ENCODE data around the gene DUOXA2.
"Not testable (repeated sequence)": the region's sequence is repeated elsewhere in the genome, so short reads cannot be mapped to it uniquely, and the experiment has no call there.

The DUOXA2 gene

DNA sequence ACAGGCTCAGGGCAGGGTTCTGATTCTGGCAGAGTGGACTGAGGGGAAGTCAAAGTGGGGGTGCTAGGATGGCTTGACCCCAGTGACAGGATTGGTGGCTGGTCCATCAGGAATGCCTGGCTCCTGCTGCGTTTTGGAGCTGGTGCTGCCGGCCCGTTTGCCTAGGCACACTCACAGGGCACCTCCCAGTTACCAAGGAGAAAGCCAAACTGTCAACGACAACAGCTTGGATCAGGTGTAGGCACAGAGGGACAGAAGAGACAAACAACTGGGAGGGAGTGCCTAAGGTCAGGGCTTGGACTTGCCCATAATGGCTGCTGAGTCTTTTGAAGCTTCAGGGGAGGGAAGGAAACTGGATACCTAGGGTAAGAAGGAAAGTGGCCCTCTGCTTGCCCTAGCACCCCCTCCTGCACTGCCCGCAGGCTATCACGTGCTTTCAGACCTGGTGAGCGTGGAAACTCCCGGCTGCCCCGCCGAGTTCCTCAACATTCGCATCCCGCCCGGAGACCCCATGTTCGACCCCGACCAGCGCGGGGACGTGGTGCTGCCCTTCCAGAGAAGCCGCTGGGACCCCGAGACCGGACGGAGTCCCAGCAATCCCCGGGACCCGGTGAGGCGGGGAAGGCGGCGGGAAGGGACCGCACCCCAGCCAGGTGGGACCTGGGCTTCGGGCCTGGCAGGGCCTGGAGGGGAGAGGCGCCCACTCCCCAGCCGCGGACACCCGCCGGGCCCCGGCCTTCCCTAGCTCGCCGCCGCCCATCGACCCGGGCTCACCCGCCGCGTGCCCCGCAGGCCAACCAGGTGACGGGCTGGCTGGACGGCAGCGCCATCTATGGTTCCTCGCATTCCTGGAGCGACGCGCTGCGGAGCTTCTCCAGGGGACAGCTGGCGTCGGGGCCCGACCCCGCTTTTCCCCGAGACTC is 20.8 kb downstream of the DUOXA2 start:
- in situ Hi-C loops (cut with MboI; ENCODE audit: low sequenced_read_pairs) = no loop called here

DNA sequence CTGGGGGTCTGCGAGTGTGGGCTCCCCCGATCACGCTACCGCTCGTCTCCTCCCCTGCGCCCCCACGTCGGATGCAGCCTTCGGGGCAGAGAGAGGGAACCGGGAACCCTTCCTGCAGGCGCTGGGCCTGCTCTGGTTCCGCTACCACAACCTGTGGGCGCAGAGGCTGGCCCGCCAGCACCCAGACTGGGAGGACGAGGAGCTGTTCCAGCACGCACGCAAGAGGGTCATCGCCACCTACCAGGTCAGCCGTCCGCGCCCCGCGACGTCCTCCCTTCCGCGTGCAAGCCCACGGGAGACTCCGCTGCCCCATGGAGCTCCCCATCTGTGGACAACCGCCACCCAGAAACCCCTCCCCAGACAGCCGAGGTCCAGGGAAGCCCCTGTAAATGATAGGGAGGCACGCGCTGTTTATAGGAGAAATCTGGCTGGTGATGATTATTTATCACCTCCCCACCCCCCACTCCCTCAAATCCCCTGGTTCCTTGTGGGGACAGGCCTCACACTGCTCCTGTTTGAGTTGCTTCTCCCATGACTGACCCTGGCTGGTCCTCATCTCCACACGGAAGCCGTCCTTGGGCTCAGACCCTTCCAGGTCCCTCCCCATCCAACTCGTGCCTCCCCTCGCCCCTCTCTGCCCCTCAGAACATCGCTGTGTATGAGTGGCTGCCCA is 21.7 kb downstream of the DUOXA2 start:
- in situ Hi-C loops (cut with MboI; ENCODE audit: low sequenced_read_pairs) = not testable (repeated sequence)

- in situ Hi-C loops (cut with MboI; ENCODE audit: low sequenced_read_pairs) = no loop called here
Measured at GRCh38 chr15:45136378-45136764, 22.2 kb downstream of the DUOXA2 start.

GRCh38 chr15:45137703-45138102 is 23.6 kb downstream of the DUOXA2 start:
- in situ Hi-C loops (cut with MboI; ENCODE audit: low sequenced_read_pairs) = no loop called here

DNA sequence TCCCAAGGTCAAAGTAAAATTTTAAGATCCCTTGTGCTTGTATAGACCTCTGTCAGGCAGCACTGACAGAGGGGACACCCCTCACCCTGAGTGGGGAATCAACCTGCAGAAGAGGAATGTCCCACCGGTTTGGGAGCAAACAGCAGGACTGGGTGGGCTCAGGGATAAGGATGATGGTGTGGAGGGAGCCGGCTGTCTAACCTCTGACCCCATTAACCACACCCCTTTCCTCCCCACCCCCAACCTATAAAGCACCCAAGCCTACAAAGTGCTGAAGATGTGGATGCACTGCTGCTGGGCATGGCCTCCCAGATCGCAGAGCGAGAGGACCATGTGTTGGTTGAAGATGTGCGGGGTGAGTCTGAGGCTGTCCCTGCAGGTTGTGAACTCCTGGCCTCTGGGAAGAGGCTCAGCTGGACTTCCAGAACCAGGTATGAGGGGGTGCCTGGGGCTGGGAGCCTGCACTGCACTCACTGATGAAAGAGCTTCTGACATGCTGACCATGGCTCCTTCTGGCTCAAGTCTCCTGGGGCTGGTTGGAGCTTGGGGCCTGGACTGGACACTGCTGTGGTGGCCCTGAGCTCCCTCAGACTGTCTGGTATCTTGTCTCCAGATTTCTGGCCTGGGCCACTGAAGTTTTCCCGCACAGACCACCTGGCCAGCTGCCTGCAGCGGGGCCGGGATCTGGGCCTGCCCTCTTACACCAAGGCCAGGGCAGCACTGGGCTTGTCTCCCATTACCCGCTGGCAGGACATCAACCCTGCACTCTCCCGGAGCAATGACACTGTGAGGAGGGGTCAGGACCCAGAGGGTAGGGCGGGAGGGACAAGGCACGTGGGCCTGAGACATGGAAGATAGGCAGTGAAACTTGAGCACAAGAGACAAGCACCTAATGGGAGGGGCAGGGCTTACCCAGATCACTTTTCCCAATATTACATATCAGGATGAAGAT is 25.0 kb downstream of the DUOXA2 start:
- in situ Hi-C loops (cut with MboI; ENCODE audit: low sequenced_read_pairs) = no loop called here

DNA sequence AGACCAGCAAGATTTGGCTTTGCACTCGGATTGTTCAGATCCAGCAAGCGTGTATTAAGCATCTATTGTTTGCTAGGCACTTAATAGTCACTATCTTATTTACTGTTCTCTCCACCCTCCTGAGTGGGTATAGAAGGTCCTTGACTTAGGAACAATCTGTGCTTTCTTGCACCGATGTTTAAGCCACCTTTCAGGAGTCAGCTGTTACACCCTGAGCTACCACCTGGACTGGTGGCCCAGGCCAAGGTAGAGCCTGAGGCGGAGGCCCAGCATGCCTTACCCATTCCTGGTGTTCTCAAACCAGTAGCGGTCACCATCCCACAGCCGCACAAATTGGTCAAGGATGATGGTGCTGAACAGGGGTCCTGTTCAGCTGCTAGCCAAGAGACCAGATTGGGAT is 25.6 kb downstream of the DUOXA2 start:
- in situ Hi-C loops (cut with MboI; ENCODE audit: low sequenced_read_pairs) = no loop called here

DNA sequence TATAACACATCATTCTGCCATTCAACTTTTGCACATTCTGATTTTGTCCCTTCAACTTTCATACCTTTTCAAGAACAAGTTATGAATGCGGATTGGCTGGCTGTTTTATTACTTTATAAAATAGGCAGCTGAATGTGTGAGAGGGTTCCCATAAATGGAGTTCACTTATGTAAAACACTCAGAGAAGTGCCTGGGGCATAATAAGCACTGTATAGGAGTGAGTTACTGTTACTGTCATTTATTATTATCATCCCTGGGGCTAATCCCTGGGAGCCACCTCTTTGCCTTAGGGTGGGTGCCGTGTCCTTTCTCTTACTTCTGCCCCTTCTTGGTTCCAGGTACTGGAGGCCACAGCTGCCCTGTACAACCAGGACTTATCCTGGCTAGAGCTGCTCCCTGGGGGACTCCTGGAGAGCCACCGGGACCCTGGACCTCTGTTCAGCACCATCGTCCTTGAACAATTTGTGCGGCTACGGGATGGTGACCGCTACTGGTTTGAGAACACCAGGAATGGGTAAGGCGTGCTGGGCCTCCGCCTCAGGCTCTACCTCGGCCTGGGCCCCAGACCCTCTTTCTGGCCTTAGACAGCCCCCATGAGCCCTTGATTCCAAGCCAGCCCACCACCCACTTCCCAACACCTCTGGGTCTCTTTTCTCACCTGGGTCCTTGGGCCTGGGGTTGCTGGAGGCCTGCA is 26.6 kb downstream of the DUOXA2 start:
- in situ Hi-C loops (cut with MboI; ENCODE audit: low sequenced_read_pairs) = no loop called here

DNA sequence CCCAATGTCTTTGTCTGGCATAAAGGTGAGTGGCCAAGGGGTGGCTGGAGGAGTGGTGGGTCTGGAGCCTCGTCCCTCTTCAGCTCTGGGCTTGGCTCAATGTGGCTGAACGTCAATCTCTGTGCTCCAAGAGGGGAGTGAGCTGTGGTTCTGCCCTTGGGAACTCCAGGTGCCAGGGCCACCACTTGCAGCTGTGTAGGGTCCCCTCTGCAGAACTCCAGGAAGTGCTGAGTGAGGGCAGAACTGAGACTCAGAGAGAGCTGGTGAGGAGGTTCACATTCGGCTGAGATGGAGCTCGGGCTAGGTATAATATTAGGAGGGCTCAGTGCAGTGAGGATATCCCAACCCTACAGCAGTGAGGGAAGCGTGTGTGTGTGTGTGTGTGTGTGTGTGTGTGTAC is 27.3 kb downstream of the DUOXA2 start:
- in situ Hi-C loops (cut with MboI; ENCODE audit: low sequenced_read_pairs) = no loop called here

- in situ Hi-C loops (cut with MboI; ENCODE audit: low sequenced_read_pairs) = no loop called here
Measured at GRCh38 chr15:45143056-45143455, 28.9 kb downstream of the DUOXA2 start.

DNA sequence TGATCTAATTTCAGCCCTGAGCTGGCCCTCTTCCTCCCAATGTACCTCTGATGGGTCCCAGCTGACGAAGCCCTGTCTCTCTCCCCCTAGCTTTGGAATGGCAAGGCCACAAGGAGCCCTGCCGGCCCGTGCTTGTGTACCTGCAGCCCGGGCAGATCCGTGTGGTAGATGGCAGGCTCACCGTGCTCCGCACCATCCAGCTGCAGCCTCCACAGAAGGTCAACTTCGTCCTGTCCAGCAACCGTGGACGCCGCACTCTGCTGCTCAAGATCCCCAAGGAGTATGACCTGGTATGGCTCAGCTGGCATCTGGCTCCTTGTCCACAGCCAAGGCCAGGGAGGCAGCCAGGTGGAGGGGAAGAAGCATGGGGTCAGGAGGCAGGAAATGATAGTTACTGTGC is 29.8 kb downstream of the DUOXA2 start:
- in situ Hi-C loops (cut with MboI; ENCODE audit: low sequenced_read_pairs) = no loop called here

GRCh38 chr15:45144775-45145174 is 30.6 kb downstream of the DUOXA2 start:
- in situ Hi-C loops (cut with MboI; ENCODE audit: low sequenced_read_pairs) = no loop called here

DNA sequence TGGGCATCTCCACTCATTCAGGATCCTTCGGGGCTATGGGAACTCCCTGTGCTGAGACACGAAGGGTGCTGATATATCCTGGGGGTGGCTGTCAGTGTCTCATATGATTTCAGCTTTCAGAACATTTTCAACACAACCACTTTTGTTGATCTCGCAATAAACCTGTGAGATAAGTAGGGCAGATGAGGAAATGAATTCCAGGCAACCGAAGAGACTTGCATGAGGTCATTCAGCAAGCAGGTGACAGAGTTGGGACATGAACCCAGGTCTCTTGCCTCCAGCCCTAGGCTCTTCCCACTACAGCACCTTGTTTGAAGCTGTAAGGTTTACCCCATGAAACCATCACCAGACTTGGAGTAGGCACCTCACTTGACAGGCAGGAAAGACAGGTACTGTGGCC is 32.3 kb downstream of the DUOXA2 start:
- in situ Hi-C loops (cut with MboI; ENCODE audit: low sequenced_read_pairs) = no loop called here

DNA sequence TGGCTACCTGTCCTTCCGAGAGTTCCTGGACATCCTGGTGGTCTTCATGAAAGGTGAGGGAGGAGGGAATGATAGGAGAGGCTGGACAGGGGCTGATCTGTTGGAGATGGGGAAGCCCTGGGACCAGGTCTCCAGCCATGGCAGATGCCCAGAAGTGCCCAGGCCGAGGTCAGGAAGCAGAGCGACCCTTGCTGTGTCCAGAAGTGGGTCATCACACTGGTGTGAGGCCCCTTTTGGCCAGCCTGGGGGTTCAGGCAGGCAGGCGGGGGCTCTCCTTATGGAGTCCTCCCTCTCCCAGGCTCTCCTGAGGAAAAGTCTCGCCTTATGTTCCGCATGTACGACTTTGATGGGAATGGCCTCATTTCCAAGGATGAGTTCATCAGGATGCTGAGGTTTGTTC is 33.5 kb downstream of the DUOXA2 start:
- in situ Hi-C loops (cut with MboI; ENCODE audit: low sequenced_read_pairs) = no loop called here

- in situ Hi-C loops (cut with MboI; ENCODE audit: low sequenced_read_pairs) = no loop called here
Measured at GRCh38 chr15:45148076-45149059, 34.2 kb downstream of the DUOXA2 start.

- in situ Hi-C loops (cut with MboI; ENCODE audit: low sequenced_read_pairs) = no loop called here
Measured at GRCh38 chr15:45149060-45149459, 34.9 kb downstream of the DUOXA2 start.

DNA sequence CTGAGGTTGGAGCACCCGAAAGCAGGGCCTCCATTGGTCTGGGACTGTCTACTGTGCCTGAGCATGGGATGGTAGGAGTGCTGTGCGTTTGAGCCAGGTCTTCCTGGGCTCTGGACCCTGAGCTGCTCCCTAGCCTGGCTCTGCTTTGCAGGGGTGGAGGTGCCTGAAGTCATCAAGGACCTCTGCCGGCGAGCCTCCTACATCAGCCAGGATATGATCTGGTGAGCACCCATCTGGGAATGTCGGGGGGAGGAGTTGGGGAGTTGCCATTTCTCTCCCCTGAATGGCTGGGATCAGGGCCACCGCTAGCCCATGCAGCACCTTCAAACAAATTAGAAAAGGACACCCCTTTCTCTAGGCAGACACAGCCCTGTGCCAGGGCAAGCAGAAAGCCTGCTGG is 36.4 kb downstream of the DUOXA2 start:
- in situ Hi-C loops (cut with MboI; ENCODE audit: low sequenced_read_pairs) = loop anchor here (25.0 kb wide), 1 partner anchor 262 kb away; a partner anchor contains a TSS

DNA sequence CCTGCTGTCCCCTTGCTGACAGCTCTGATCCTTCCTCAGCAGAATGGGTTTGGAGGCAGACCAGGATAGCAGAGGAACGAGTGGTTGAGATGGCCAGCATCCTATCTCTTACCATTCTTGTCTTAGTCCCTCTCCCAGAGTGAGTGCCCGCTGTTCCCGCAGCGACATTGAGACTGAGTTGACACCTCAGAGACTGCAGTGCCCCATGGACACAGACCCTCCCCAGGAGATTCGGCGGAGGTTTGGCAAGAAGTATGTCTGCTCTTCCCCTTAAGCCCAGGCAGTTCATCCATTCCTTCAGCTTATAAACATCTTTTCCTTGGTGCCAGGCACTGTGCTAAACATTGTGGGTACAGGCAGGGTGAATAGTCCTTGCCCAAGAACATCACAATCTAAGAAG is 36.9 kb downstream of the DUOXA2 start:
- in situ Hi-C loops (cut with MboI; ENCODE audit: low sequenced_read_pairs) = loop anchor here (25.0 kb wide), 1 partner anchor 261 kb away; a partner anchor contains a TSS

DNA sequence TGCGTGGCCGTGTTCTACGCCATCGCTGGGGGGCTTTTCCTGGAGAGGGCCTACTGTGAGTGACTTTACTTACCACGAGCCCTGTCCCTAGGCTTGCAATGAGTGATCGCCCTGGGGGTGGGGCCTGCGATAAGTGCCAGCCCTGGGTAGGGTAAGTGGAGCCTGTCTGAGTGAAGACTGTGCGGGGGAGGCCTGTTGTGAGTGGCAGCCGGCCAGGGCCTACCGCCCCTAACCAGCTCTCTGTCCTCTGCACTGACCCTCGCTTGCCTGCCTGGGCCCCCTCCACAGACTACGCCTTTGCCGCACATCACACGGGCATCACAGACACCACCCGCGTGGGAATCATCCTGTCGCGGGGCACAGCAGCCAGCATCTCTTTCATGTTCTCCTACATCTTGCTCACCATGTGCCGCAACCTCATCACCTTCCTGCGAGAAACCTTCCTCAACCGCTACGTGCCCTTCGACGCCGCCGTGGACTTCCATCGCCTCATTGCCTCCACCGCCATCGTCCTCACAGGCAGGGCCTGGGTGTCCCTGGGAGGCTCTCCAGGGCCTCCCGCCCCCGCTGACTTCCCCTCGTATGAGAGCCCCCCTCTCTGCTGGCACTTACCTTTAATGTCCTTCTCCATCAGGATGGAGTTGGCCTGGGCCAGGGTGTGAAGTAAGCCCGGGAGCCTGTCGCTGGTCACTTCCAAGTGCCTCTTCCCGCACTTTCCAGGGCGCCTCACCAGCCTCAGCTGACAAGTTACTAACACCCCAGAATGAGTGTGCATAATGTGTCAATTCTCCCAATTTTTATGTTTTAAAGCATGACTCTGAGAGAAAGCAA is 38.1 kb downstream of the DUOXA2 start:
- in situ Hi-C loops (cut with MboI; ENCODE audit: low sequenced_read_pairs) = loop anchor here (25.0 kb wide), 1 partner anchor 260 kb away; a partner anchor contains a TSS
